ENCODE data around the gene POLN. TPM values are rescaled to one million over a fixed set of nuclear protein-coding genes. Genes with fewer than 3 reads are reported as not detected.

POLN gene
- total RNA-seq: 3.9 and 5.1 TPM in 2 replicates

DNA sequence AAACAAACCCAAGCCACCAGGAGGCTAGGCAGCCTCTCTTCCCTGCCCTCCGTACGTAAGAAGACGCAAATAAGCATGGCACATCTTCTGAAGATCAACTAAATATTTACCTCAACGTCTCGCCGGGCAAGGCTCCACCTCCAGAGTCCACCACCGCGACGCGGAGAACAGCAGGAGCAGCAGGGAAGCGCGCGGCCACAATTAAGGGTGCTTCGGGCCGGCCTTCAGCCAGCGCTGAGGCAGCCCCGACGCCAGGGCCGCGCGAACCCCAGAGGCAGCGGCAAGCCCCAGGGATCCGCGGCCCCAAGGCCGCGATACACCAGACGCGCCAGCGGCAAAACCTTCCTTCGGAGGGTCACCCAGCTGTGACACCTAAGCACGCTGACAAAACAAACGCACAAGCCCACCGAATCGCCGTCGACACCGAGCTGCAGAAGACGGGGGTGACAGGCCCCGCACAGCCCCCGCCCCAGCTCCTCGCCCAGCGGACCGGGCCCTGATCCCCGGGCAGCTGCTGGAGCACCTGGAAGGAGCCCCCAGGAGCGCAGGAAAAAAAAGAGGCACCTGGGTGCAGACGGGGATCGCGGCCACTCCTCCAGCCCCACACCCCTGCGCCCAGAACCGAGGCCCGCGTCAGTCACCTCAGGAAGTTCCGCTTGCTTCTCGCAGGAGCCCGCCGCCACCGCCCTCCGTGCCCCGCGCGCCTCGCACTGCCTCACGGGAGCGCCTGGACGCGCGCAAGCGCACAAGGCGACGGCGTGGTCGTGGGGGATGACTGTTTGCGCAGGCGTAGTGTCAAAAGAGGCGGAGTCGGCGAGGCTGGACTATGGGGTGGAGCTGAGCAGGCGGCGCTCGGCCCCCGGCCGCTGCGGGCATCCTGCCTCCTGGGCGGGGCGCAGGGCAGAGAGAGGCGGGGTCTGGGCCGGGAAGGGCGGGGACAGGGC is at the start of gene POLN, which contains the start of gene HAUS3:
TSS of gene POLN (minus strand) at position 712 of the 944 bp plus-strand sequence. CDS start 12,890 bp downstream, outside the sequence.
TSS of gene HAUS3 (minus strand) at position 712 of the 944 bp plus-strand sequence. CDS start 1,175 bp downstream, outside the sequence.

DNA sequence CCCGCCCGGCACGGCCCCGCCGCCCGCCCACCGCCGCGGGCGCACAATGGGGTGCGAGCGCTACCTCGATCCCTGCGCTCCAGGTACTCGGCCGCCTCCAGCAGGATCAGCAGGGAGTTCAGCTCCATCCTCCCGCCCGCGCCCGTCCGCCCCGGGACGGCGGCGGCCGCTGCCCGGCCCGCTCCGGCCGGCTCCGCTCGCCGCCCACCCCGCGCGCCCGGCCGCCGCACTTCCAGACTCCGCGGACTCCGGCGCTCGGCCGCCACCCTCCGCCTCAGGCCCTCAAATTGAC is 19.9 kb upstream of the POLN start, which contains the start of gene MXD4:
TSS of gene MXD4 (minus strand) at position 257 of the 292 bp plus-strand sequence. CDS start at position 128, 129 bp downstream.

GRCh38 chr4:2059046-2059725 is 182.7 kb downstream of the POLN start, which contains the start of gene NAT8L:
Gene NAT8L, plus strand, starts transcription at chr4:2059327. Its CDS starts 185 bp downstream, at chr4:2059512.

Other genes starting within 250 kb of the POLN start
- gene NELFA, start 233.1 kb downstream of the POLN start, total RNA-seq: 16.3 and 17.0 TPM in 2 replicates
- 0.13 and 0.76 TPM in 2 replicates for gene NAT8L, start 182.8 kb downstream of the POLN start, total RNA-seq
- gene HAUS3, start within 50 bp of the POLN start, total RNA-seq: 7.2 and 7.8 TPM in 2 replicates
- gene MXD4, start 20.0 kb upstream of the POLN start, total RNA-seq: 51.7 and 73.8 TPM in 2 replicates
- gene ZFYVE28, start 176.5 kb upstream of the POLN start, total RNA-seq: 12.4 and 22.5 TPM in 2 replicates
- 0.13 TPM in 1 of 2 replicates, not detected in the other for gene CFAP99, start 176.8 kb upstream of the POLN start, total RNA-seq
- 48.2 and 54.5 TPM in 2 replicates for gene RNF4, start 227.0 kb upstream of the POLN start, total RNA-seq